Heart left ventricle (tissue), 16 donors: ENCODE data around the gene FAM83G. TPM values are rescaled to one million over a fixed set of nuclear protein-coding genes. Genes with fewer than 3 reads are reported as not detected.

Experiments used
- ATAC-seq, 4 donors: fragments of 200-7000 bp; cut with Tn5 transposase; one replicate each; pipeline ENCODE4 v1.9.1; 2020 to 2022; ENCODE audit warnings: moderate library complexity in 4 of 4, mild to moderate bottlenecking in 3 of 4, moderate number of reproducible peaks in 1 of 4
- DNase-seq, 5 donors: peaks; one replicate each; pipeline ENCODE4 v3.0.0-alpha.2; 2020
- H3K27ac ChIP-seq, 12 donors: fragments of 200-600 bp; sonication (generic) in 4 of 12; one replicate each; pipeline versions ENCODE4 v1.5.0 to v1.8.0; 2016 to 2022; ENCODE audit warnings: mild to moderate bottlenecking in 2 of 12
- H3K27me3 ChIP-seq, 9 donors: fragments of 200-600 bp; sonication (generic) in 2 of 9; one replicate each; pipeline versions ENCODE4 v1.5.1 to v1.8.0; 2016 to 2022; ENCODE audit warnings: mild to moderate bottlenecking in 3 of 9
- H3K36me3 ChIP-seq, 9 donors: fragments of 200-600 bp; sonication (generic) in 2 of 9; one replicate each; pipeline versions ENCODE4 v1.5.0 to v1.8.0; 2018 to 2022; ENCODE audit warnings: mild to moderate bottlenecking in 2 of 9
- H3K4me1 ChIP-seq, 12 donors: fragments of 200-600 bp; sonication (generic) in 4 of 12; one replicate each; pipeline versions ENCODE4 v1.5.0 to v1.8.0; 2016 to 2022; ENCODE audit warnings: mild to moderate bottlenecking in 3 of 12
- H3K4me3 ChIP-seq, 12 donors: fragments of 200-600 bp; sonication (generic) in 4 of 12; one replicate each; pipeline versions ENCODE4 v1.5.0 to v1.8.0; 2017 to 2022; ENCODE audit warnings: mild to moderate bottlenecking in 9 of 12, moderate library complexity in 4 of 12
- H3K9me3 ChIP-seq, 12 donors: fragments of 200-600 bp; sonication (generic) in 4 of 12; one replicate each; pipeline versions ENCODE4 v1.5.0 to v1.8.0; 2016 to 2022; ENCODE audit warnings: mild to moderate bottlenecking in 1 of 12
- POLR2A ChIP-seq, 2 donors: fragments of 450-650 bp; IDR thresholded peaks; one replicate each; pipeline ENCODE4 v1.6.1; 2017; ENCODE audit warnings: antibody characterized with exemption in 2 of 2, mild to moderate bottlenecking in 2 of 2, moderate library complexity in 2 of 2
- WGBS, 4 donors: extraction: QIAGEN DNeasy Blood & Tissue Kit in 2 of 4; methylation state at CpG; one replicate each; pipeline versions ENCODE4 v1.1.5 to v1.1.7; 2013 to 2018; 5-methylcytosine and 5-hydroxymethylcytosine counted together
- intact Hi-C, 10 donors: fragments of 100-400 bp; cut with DNase I; formaldehyde crosslinking; loops; one replicate each; pipeline versions ENCODE4 v1.11.1 to v1.14.2; 2022
- polyA plus RNA-seq, 2 donors: library from polyadenylated mRNA; stranded (reverse); fragments of 200-250 nt; gene quantifications; one replicate each; pipeline ENCODE4 v1.2.3, GENCODE V29; 2013
- total RNA-seq, 9 donors: library from RNA; depleted of rRNA in 2 of 9; stranded (reverse); fragments of >200 nt in 2 of 9; fragmentation: NEBNext Ultra II Directional in 3 of 9; extraction: Animal tissue kit (Norgen Biotek cat#: 25700) in 3 of 9; gene quantifications; one replicate each; pipeline versions ENCODE4 v1.1.0 to v1.2.4, GENCODE V29; 2016 to 2023
- TF ChIP-seq, protein P1 (sequence below), 12 donors: fragments of 200-600 bp; sonication (generic) in 4 of 12; IDR thresholded peaks; one replicate each; pipeline versions ENCODE4 v1.5.0 to v1.8.0; 2018 to 2022; ENCODE audit warnings: antibody characterized with exemption in 12 of 12, mild to moderate bottlenecking in 5 of 12
- donor health status: ischemic (EF 13 %, LVEDD 7.1; RV severe dilation, severe dysfunction).
- donor health status: healthy with polysubstance abuse.
- donor health status: DM: no; HTN: yes; CAD: no.
- donor health status: DM: no; HTN: no; CAD: no.
- donor health status: ischemic (EF 25% LVEDD 6.9; RV normal size, moderate dysfunction).
- donor health status: ischemic (EF 25% LVEDD 5.7; RV mildly dilated, moderate dysfunction).
- donor health status: healthy.
- donor health status: DM: yes; HTN: yes; CAD: no.
- donor health status: ischemic (EF 35%, LVEDD 5.7; RV mildly dilated, moderate dysfunction).
- donor health status: nonischemic (EF 11% LVEDD 7.7; RV severe dilation, severe dysfunction).
- donor health status: DM: yes; HTN: yes; CAD: no.
- donor health status: PGD.
- donor health status: ischemic (EF 29% LVEDD 5.4; RV normal size, mild dysfunction).
- donor health status: nonischemic (EF 23%, LVEDD 6.1; RV moderate dilation, normal function).

The FAM83G gene
- total and polyA plus RNA-seq, 11 donors: 1.2 to 12.8 (median 1.8) TPM

DNA sequence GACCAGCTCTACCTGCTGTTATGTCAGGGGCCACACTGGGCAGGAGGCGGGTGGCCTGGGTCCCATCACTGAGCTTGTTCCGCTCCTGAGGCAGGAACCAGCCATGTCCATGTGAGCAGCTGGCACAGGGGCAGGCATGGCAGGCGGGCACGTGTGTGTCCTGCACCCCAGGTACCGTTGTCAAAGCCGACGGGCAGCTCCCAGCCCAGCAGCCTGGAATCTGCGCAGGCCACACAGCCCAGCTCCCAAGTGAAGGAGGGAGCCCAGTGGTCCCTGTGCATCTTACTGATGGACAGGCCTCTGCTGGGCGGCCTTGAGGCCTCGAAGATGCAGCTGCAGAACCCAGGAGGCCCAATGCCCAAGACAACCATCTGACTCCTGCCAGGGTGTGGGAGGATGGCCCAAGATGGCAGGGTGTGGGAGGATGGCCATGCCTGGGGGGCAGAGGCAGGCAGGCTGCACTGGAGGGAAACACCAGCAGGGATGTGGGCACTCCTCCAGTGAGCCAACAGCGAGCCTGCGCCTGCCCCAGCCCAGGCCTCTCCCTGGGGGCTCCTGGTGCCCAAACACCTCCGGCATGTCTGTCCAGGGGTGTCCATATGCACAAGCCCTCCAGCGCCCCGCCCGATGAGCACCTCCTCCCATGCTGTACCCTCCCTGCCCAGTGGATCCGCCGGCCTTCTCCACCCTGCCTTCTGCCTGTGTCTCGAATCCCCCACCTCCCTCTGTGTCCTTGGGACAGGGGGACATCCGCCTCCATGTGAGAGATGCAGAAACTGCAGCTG lies 12.8 kb downstream of the FAM83G start:
- WGBS, 4 donors: 87 to 94% (median 93%) methylated on average over 12 to 20 of the region's 20 CpGs
- Histone ChIP-seq H3K9me3 (peaks cover 0 to 18% (median 4%) of the 10 kb centered on the region in 12 donors), H3K4me3 (no peak overlapping the region), H3K27me3 (no peaks in the 10 kb centered on the region), H3K27ac (no peak overlapping the region), H3K4me1 (peaks cover 0 to 9% (median 0%) of the 10 kb centered on the region in 12 donors), H3K36me3 (no peaks in the 10 kb centered on the region)
- DNase-seq: no peak
- TF ChIP-seq POLR2A (IDR thresholded peaks at IDR 0.05): no peak
- TF ChIP-seq, protein P1, sequence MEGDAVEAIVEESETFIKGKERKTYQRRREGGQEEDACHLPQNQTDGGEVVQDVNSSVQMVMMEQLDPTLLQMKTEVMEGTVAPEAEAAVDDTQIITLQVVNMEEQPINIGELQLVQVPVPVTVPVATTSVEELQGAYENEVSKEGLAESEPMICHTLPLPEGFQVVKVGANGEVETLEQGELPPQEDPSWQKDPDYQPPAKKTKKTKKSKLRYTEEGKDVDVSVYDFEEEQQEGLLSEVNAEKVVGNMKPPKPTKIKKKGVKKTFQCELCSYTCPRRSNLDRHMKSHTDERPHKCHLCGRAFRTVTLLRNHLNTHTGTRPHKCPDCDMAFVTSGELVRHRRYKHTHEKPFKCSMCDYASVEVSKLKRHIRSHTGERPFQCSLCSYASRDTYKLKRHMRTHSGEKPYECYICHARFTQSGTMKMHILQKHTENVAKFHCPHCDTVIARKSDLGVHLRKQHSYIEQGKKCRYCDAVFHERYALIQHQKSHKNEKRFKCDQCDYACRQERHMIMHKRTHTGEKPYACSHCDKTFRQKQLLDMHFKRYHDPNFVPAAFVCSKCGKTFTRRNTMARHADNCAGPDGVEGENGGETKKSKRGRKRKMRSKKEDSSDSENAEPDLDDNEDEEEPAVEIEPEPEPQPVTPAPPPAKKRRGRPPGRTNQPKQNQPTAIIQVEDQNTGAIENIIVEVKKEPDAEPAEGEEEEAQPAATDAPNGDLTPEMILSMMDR (IDR thresholded peaks at IDR 0.05): no peak
- ATAC-seq: no peak
- intact Hi-C loops: no loop called here

DNA sequence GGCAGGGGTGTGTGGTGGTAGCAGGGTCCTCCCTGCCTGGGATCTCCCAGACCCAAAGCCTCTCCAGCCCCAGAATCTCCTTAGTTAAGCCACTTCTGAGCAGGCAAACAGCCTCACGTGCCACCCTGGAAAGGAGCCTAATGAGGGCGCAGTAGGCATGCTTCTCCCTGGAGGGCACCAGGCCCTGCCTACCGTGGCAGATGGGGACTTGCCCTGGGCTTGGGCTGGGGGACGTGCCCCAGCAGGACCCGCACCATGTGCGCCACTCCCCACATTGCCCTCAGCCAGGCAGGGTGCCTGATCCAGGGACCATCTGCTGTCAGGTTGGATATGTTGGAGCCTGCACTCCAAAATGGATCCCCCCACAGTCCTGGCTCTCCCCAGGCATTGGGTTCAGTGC lies 14.2 kb downstream of the FAM83G start:
- Histone ChIP-seq H3K9me3 (peaks cover 0 to 8% (median 2%) of the 10 kb centered on the region in 12 donors), H3K4me1 (peaks cover 0 to 9% (median 0%) of the 10 kb centered on the region in 12 donors), H3K27ac (no peak overlapping the region), H3K27me3 (no peaks in the 10 kb centered on the region), H3K4me3 (no peak overlapping the region), H3K36me3 (no peaks in the 10 kb centered on the region)
- no peak for ATAC-seq
- intact Hi-C loops: no loop called here
- TF ChIP-seq, protein P1 (IDR thresholded peaks at IDR 0.05): no peak
- TF ChIP-seq POLR2A (IDR thresholded peaks at IDR 0.05): no peak
- 92 to 98% (median 93%) methylated on average over 4 to 6 of the region's 6 CpGs for WGBS, 4 donors
- no peak for DNase-seq

DNA sequence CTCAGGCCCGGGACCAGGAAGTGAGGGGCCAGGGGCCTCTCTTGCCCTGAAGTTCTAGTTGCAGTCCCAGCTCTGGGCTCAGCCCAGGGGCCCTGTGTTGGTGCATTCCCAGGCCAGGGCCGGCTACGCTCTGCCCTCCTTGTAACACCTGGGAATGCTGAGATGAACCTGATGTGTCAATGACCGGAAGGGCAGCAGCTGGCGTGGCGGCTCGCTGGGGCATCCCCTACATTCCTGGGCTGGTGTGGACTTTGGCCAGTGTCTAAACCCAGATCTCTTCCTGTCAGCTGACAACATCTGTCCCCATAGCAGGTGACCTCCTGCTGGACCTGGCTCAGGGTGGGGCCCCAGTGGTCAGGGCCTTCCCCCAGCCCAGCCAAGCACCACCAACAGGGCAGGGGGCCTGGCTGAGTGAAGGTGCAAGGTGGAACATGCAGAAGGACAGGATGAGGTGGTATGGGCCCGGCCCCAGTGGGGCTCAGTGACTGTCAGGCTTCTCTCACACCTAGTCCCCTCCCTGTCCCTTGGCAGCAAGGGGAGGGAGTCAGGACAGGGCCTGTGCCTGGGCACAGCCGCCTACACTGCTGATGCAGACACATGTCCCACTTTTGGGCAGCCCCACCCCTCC lies 15.9 kb downstream of the FAM83G start:
- peaks cover 0 to 9% (median 0%) of the 10 kb centered on the region in 12 donors for H3K4me1 ChIP-seq
- H3K36me3 ChIP-seq: no peaks in the 10 kb centered on the region
- DNase-seq (no peak), ATAC-seq (peak in 1 of 4 donors; percentile 18)
- H3K9me3 ChIP-seq: no peaks in the 10 kb centered on the region
- TF ChIP-seq, protein P1 (IDR thresholded peaks at IDR 0.05): no peak
- no peak for TF ChIP-seq POLR2A (IDR thresholded peaks at IDR 0.05)
- intact Hi-C loops: no loop called here
- H3K4me3 ChIP-seq: no peak overlapping the region
- 81 to 92% (median 89%) methylated on average over 7 to 9 of the region's 9 CpGs for WGBS, 4 donors
- no peaks in the 10 kb centered on the region for H3K27me3 ChIP-seq
- H3K27ac ChIP-seq: no peak overlapping the region

DNA sequence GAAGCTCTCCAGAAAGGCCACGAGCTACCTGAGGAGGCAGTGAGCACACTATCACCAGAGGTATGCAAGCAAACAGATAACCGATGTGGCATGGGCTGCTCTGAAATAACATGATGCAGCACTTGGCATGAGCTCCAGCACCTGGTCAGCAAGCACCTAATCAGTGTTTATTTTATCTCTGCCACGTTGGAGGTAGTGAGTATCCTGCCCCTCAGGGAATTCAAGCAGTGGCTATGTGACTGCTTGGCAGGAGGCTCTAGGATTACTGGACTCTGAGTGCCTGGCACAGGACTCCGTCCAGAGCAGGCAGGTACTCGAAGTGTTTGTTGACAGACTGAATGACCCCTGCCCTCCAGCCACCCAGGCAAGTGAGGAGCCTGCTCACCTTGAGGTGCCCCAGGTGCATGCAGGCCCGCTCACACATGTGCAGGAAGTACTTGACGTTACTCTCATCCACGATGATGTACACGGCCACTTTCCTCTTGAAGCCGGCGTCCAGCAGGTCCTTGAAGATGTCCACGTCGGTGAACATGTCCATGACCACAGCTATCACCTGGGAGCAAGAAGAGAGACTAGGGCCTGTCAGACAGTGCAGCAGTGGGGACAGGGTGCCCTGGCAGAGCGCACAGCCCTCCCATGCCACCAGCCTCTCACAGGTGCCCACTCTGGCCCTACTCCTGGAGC lies 16.6 kb downstream of the FAM83G start:
- Histone ChIP-seq H3K4me1 (peaks cover 0 to 8% (median 0%) of the 10 kb centered on the region in 12 donors), H3K27me3 (no peaks in the 10 kb centered on the region), H3K4me3 (no peak overlapping the region), H3K36me3 (no peaks in the 10 kb centered on the region), H3K27ac (no peak overlapping the region), H3K9me3 (no peaks in the 10 kb centered on the region)
- no peak for DNase-seq
- intact Hi-C loops: no loop called here
- no peak for TF ChIP-seq POLR2A (IDR thresholded peaks at IDR 0.05)
- TF ChIP-seq, protein P1 (IDR thresholded peaks at IDR 0.05): no peak
- ATAC-seq: no peak
- 67 to 79% (median 75%) methylated on average over 13 to 14 of the region's 14 CpGs for WGBS, 4 donors
